HS-27A (cell line): ENCODE data around the gene PABPC3.

Source experiments
- DNase-seq: peaks from one replicate; pipeline ENCODE4 v3.0.0-alpha.2; 2012; ENCODE audit warnings: low read depth, missing footprints

PABPC3 gene

DNA sequence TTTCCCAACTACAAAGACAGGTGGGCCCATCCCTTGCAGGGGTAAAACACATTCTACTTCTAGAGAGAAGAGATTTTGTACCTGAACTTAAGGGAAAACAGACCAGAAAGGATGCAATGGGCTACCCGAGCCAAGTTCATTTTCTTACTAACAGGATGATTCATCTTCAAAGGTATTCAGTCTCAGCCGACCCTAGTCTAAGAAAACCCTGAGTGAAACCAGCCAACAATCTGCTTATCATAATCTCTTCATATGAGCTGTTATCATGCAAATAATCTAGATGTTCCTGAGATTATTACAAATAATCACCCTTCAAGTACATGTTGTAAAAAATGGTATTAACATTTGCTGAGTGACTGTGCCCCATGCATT is 15.6 kb downstream of the PABPC3 start:
- DNase-seq = no peak

DNA sequence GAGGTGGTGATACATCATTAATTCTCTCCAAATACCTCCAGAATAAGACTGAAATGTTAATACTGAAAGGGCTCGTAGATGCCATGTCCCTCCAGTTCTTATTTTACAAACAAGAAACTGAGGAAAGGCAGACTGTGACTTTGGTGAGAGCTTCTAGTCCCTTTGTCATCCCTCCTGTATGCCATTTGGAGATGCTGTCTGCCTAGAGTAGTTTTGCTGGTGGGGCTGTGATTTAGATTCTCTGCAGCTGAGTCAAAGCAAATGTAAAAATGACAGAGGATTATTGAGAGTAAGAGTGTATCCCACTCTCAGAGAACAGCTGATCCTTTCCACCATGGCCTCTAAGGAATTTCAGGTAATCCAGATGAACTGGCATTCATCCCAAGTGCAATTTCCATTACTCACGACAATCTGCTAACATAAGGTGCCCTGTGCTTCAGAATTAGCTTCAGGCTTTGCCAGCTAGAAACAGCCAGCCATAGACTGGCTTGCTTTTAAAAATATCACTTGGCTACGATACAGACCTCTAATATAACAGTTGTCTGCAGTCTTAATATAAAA is 16.8 kb downstream of the PABPC3 start:
- no peak for DNase-seq

DNA sequence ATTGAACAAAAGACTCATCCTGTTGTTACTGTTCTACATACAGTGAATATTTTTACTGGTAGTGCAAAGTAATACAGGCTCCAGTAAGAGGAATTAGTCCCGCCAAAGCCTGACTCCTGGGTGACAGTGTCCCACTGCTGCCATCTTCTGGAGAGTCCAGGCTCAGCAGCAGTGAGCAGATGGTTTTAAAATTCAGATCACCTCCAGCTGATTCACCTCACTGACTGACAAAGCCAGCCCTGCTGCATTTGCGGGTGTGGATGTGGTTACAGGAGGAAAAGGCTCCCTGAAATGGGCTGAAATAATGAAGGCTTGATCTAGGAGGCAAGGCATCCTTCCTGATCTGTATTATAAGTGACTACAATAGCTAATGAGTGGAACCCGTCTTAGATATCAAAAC is 18.3 kb downstream of the PABPC3 start:
- DNase-seq = peak; percentile 22

DNA sequence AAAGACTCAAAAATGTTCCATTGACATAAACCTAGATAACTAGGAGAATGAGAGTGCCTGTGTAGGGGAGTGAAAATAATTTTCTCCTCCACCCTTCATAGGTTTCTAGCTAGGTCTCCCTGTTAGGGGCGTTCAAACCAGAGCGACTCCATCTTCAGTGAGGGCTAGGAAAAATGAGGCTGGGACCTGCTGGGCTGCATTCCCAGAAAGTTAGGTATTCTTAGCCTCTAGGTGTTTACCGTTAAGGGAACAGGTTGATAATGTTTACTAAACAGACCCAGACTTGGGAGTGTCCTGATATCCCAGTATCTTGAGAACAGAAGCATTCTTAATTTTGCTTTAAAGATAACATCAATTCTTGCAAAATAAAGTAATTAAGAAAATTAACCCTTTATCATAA is 20.1 kb downstream of the PABPC3 start:
- no peak for DNase-seq

DNA sequence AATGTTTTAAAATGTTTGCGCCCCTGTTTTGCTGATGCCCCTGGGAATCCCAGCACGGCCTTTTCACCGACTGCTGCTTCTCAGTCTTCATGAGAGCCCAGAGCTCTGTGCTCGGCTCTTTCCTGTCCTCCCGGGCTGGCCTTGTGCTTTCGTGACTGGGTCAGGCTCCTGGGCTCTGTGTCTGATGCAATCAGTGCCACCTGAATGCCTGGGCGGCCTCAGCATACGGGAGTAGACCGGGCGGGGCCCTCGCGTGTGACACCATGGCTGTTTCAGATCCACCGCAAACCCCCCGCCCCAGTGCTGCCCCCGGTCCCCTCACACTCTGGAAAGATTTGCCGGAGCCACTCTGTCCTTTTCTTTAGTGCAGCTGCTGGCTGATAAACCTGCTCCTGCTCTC is 21.4 kb downstream of the PABPC3 start:
- DNase-seq = no peak

DNA sequence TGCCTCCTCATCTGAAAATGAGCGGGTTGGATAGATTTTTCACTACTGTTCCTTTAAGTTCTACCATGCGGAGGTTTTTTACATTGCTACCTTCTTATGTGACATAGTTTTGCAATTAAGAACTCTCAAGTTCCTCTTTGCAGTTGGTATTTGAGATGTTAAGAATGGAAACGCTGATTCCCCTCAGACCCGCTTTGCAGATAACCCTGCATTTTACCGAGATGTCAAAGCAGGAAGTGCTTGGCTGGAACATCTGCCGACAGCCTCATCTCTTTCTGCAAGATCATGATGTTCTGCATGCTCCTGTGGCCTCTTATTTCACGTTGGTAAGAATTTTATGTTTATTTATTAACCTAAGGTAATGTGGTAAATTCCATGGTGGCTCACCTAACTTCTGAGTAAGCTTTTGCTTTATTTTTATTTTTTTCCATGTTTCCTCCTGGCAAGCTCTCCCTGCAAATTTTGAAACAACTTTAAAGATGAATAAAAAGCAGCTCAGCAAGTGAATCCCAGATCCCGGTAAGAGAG is 22.5 kb downstream of the PABPC3 start:
- DNase-seq = no peak

DNA sequence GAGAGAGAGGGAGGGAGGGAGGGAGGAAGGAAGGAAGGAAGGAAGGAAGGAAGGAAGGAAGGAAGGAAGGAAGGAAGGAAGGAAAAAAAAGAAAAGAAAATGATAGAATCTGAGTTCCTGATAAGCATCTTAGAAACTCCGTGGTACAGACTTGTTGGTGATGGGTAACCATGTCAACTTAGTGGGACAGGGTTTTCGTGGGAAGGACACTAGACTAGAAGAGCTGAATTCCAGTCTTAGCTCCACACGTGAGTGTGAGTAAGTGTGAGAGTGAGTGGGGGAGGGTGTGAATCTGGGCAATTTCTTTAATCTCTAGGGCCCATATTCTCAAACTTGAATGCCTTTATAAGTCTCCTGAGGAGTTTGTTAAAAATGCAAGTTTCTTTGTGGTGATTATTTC is 35.0 kb downstream of the PABPC3 start:
- no peak for DNase-seq

DNA sequence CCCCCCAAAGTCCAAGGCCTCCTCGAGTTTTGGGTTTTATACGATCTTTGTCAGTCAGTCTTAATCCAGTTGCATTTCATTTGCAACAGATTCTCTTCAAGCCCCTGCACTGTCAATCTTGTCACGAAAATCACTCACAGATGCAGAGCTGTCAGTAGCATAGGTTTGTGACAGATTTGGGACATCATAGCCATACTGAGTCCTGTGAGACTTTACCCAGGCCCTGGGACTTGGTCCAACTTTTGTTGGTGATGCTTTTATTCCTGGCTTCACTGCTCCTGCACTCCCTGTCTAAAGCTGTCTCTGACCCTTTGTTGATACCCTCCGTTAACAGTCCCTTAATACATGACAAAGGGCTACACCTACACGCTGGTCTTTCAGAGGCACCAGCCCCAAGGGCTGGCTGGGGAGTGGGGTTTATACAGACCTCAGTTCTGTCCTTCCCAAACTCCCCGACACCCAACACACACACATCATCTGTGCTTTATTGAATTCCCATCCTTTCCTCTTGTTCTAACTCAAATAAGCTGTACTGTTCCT is 36.0 kb downstream of the PABPC3 start:
- no peak for DNase-seq

DNA sequence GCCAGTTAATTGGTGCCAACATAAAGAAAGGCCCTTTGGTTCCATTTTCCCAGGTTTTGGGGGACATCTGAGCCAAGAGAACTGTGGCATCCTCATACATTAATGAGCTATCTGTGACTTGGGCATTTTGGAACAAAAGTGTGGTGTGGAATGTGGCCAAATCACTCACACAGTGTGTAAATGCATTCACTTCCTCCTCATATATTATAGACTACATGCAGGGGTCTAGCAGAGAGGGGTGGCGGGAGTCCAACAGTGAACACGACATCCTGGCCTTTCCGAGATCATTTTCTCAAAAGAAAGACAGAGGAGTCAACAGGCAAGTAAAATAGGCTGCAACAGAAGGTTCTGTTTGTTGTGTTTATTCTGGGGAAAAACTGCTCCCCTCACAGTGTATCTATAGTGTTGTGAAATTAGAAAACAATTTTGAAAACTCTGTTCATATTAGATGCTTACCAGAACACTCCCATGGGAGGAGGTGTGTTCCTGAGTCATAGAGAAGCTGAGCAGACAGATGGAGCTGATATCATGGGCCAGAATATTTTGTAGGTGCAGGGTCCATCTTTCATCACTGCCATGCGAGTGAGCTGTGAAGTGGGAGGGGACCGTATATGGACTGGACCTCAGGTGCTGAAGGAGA is 36.9 kb downstream of the PABPC3 start:
- DNase-seq = no peak

DNA sequence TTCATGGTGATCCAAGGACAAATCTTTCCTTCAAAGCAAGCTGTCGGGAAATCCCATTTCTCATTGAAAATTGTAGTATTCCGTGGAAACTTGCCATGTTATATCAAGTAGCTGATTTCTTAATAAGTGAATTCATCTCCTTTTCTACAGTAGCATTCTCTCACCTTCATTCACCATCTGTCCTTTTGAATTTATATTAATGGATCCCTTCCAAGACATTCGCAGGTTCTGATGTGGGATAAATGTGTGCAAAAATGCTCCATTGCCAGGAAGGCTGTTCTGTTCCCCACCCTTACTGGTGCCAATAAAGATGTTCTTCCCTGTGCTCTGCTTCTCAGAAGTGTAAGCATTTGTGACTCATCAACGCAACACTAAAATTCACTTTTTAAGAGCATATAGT is 40.0 kb downstream of the PABPC3 start:
- no peak for DNase-seq

DNA sequence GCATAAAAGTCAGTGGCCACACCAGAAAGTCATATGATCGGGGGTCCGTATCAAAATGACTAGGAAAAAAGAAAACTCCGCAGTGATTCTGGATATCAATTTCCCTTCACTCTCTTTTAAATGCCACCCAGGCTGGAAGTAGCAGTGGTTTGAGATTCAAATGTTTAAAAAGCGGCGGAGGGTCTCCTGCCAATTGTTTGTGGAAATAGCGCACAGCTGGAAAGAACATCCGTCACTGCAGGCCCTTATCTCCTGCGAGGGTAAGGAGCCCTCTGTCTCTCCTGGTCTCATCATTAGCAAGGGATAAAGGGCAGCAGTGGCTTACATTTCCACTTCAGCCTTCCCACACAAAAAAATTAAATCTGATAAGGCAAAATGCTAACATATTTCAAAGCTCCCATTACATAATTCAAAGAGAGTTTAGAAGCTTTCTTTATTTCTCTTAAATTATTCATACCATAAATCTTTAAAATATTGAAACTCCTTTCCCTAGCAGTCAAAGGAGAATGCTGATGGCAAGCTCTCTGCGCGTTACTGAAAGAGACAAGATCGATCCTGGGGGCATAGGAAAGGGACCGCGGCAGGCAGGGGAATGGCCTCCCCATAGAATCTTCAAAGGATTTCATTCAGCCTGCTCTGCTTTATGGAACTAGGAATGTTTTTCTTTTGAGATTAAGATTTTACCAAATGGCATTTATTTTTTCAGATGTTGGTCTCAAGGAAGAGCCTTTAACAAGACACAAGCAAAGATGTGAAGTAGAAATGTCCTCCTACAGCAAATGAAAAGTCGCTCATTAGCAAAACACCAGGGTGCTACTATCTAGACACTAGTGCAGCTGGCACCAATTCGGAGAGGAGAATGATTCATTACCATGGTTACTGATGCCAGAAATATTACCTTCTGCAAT is 41.2 kb downstream of the PABPC3 start:
- no peak for DNase-seq

DNA sequence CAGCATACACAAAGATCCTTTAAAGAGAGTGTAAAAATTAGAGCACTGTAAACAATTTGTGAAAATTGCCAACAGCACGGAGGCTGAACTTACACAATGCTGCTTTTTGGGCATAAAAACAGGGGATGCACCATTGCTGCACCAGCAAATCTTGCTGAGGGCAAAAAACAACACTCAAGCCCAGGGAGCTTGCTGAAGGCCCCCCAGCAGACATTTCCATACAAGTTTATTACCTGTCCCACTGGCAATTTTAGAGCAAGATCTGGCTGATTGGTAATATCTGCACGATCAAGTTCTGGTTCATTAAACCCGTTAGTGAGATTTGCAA is 41.8 kb downstream of the PABPC3 start:
- no peak for DNase-seq

DNA sequence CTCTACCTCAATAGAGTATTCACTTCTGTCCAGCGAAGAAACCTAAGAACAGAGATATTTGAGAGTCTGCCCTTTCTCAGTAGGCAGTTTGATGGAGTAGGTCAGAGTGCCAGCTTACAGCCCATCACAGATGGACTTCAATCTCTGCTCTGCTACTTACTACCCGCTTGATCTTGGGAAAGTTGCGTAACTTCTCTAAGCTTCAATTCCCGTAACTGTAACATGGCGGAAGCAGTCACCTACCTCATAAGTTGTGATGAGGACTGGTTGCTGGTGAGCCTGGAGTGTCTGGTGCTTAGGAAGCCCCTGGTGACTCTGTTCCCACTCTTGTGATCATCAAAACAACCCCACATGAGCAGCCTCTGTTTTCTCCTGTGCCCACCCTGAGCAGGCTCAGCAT is 45.1 kb downstream of the PABPC3 start:
- no peak for DNase-seq

DNA sequence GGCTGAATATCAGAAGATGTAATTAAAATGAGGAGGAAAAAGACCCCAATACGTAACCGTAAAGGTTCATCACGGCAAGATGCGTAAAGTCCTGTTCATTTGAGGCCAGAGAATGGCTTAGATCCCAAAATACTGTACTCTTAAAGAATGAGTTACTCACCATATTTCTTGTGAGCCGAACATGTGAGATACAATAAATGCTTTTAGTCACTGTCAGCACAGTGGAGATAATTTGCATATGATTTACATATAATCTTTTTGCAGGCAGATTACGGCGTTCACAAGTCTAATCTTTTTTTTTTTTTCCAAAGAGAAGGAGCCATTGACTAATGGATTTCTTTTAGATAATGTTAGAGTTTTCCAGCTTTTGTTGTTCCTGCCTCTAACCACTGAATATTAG is 47.8 kb downstream of the PABPC3 start:
- no peak for DNase-seq

DNA sequence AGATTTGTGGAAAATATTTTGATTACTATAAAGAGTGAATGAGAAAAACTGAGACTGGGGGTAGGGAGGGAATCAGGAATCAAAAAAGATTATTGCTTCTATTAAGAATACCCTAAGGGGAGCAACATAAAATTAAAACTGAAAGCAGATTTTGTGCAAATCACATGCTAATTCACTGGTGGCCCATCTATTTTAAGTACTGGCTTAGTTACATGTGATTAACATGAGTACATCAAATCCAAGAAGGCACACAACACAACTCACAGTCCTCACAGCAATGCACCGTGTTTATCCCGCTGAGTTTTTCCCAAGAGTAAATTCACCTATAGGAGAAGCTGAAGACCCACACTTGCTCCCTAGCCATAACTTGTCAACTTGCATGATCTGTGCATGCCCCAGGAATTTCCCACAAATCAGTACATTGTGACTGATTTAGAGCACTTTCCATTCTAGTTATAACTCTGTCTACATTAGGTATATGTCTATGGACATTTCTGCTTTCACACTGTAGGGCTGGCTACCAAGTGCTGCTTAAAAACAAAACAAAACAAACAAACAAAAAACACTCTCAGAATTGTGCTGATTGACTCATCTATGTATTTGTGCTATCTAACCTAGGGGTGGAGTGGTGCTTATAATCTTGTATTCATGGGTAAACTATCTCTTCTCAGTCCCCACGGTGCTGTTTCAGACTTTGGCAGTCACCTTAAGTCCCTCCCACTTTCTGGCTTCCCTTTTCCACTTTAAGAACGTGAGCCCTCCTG is 51.9 kb downstream of the PABPC3 start:
- DNase-seq = no peak

DNA sequence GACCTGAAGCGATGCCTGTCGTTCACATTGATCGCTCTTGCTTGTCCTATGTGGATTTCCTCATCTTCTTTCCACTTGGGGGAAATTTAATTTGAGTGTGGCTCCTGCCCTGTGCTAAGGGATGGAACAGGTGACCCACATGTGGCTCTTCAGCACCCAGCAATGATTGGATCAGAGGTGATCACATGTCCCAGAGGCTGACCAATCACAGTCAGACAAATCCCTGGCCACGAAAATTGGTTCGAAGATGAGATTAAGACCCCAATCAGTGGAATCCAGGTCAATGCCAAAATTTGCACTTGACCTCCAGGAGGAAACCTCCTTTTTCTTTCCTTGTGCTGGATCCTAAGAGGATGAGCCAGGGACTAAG is 52.5 kb downstream of the PABPC3 start:
- no peak for DNase-seq
